Left forelimb (tissue), 1 donor: Measurements from ENCODE around the gene SUSD4.
"Not testable (repeated sequence)": the region's sequence is repeated elsewhere in the genome, so short reads cannot be mapped to it uniquely, and the experiment has no call there.

Experiments
- DNase-seq: peaks from one replicate; pipeline ENCODE4 v3.0.0-alpha.2; 2018; ENCODE audit warnings: low spot score

The SUSD4 gene

DNA sequence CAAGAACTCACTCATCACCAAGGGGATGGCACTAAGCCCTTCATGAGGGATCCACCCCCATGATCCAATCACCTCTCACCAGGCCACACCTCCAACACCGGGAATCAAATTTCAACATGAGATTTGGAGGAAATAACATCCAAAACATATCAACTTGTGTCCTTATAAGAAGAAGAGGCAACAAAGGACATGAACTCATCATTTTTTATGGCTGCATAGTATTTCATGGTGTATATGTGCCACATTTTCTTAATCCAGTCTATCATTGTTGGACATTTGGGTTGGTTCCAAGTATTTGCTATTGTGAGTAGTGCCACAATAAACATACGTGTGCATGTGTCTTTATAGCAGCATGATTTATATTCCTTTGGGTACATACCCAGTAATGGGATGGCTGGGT is 112.6 kb downstream of the SUSD4 start:
- not testable (repeated sequence) for DNase-seq

- peak; percentile 9 for DNase-seq
Observed at GRCh38 chr1:223250632-223251015, 113.4 kb downstream of the SUSD4 start.

- peak; percentile 15 for DNase-seq
Observed at GRCh38 chr1:223249854-223250631, 113.9 kb downstream of the SUSD4 start.

- peak; percentile 26 for DNase-seq
Observed at GRCh38 chr1:223248770-223249140, 115.2 kb downstream of the SUSD4 start.

GRCh38 chr1:223248001-223248769 is 115.8 kb downstream of the SUSD4 start:
- peak; percentile 34 for DNase-seq

GRCh38 chr1:223246476-223247112 is 117.4 kb downstream of the SUSD4 start:
- DNase-seq = peak; percentile 30

DNA sequence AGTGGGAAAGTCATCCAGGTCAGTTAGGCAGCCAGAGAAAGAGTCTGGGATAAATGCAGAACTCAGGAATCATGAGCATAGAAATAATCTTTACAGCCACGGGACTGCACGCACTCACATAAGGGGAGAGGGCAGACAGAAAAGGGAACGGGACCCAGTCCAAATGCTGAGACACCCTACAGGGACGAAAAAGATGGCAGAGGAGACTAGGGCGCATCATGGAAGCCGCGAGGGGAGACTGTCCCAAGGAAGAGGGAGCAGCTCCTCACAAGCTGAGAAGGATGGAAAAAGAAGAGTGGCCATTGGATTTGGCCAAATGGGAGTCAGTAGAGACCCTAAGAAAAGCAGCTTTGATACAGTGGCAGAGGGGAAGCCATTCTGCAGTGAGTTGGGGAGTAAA is 118.0 kb downstream of the SUSD4 start:
- DNase-seq = peak; percentile 44

DNA sequence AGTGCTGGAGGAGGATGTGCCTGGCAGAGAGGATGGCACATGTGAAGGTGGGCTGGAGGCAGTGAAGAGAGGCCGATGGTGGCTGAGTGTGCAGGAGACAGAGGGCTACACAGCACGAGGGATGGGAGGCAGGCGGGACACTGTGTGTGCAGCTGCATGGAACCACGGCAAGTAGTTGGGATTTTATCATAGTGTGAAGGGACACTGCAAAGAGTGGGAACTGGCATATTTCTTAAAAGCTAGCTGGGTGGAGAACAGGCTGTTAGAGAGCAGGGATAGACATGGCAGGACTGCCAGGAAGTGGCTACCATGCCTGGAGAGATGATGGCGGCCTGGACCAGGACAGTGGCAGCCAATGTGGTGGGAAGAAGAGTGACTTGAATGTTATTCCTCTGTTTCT is 118.6 kb downstream of the SUSD4 start:
- peak; percentile 47 for DNase-seq

DNA sequence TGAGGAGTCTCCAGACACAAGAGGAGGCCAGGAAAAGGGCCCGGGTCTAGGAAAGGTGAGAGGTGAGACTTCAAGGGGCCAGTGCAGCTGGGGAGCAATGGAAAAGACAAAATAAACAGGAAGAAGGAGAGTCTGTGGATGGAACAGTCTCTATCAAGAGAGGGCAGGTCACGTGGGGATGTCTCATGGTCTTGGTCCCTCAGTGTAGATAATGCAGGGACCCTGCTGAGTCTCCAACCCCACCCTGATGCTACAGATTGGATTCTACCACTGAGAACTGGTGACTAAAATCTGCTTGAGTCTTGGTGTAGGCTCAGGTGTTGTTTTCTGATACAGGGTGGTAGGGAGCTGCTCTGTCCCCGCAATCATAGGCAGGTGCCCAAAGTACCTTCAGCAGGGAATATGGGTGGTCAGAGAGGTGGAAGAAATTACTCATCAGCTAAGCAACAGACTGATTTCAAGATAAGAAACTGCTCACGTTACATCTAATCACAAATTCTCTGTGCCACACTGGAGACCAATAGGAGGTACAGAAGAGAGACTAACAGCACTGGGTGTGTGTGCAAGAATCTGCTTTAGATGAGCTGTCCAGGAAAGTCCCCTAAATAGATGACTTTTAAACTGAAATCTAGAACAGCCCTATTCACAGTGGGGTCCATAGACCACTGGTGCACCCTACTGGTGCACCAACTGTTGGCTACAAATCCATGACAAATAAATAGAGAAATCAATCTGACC is 119.4 kb downstream of the SUSD4 start:
- DNase-seq = peak; percentile 20

DNA sequence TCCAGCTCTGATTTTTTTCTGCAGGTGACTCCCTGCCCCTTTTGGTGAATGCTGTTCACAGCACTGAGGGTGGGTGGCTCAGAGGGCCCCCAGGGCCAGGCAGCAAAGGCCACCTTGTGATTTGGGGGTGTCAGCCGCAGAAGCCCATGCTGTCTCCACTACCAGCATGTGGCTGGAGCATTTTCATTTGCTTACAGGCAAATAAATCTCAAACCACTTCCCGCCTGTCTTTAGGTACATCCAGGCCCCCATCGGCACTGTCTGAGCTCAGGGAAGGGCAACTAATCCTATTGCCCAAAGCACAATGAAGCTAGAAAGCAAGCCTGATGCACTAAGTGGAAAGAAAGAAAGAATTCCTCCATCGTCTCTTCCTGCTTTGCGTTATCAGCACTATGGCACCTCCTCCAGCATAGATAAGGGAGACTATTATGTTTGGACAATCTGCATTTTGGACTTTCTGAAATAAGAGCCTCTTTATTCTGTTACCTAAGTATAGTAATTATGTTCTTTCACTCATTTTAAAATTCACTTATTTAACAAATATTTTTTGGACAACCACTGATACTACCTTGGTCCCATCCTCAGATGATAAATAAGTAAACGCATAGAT is 120.4 kb downstream of the SUSD4 start:
- DNase-seq = no peak

- no peak for DNase-seq
Observed at GRCh38 chr1:223242971-223243370, 121.0 kb downstream of the SUSD4 start.

DNA sequence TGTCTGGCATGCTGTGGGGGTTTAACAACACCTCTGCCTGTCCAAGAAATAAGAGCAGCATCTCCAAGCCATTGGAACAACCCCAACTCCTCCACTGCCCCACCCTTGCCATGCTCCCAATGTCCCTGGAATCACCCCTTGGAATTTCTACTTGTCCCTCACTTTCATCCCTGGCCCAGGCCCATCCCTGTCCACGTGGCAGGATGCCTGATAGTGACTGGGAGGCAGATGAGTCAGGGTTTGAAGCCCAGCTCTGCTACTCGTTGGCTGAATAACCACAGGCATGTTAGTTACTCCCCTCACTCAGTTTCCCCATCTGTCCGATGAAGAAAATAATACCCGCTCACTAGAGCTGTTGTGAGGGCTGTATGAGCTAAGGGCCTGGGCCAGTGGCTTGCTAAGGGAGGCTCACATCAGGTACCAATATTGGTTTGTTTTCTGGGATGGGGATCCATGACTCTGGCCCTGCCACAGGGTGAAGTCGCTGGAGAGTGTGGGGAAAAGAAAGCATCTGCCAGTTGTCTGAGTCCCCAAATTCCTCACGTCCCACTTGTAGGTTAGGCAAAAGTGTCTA is 121.5 kb downstream of the SUSD4 start:
- DNase-seq = no peak

GRCh38 chr1:223240122-223240521 is 123.9 kb downstream of the SUSD4 start:
- DNase-seq = no peak

GRCh38 chr1:223235091-223235490 is 128.9 kb downstream of the SUSD4 start:
- DNase-seq = no peak

DNA sequence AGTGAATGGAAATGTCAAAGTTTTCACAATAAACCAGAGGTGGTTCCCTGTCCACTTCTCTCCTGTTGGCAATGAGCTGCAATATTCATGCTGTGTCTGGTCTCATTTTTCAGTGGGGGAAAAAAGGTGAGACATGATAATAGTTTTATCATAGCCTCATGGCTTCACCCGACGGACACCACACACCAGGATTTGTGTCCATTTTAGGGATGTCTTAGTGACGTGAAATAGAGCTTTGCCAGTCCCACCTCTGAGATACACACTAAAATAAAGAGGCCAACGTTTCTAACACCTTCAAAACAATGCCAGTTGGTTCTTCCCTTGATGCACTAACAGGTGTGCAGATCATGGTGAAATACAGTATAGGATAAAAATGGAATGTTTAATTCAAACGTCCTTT is 129.4 kb downstream of the SUSD4 start:
- no peak for DNase-seq

GRCh38 chr1:223234170-223234514 is 129.8 kb downstream of the SUSD4 start:
- DNase-seq = no peak

- no peak for DNase-seq
Observed at GRCh38 chr1:223233410-223234169, 130.4 kb downstream of the SUSD4 start.

- no peak for DNase-seq
Observed at GRCh38 chr1:223233019-223233409, 131.0 kb downstream of the SUSD4 start.

DNA sequence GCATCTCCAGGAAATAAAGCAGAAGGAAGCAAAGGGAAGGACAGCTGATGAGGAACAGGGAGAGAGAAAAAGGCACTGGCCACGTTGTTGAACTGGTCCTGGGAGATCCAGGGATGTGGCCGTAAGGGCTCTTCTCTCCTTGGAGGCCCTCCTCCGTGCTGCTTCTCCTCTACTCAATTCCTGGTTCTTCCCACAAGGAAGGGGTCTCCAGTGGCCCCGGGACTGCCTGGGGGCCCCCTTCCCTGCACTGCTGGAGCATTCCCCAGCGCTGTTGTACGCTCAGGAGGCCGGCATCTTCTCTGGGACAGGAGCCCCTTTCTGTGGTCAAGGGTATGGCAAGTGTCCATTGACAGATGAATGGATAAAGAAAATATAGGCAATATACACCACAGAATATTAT is 132.4 kb downstream of the SUSD4 start:
- no peak for DNase-seq

- DNase-seq = no peak
Observed at GRCh38 chr1:223231011-223231572, 132.9 kb downstream of the SUSD4 start.
